NCI-H82 treated with DMSO at 0.1 percent for 48 hours (cell line): ENCODE data around the gene LYRM2.
A peak's percentile ranks its signal among the peaks of the same experiment; 100 is the strongest.
"Not testable (repeated sequence)": the region's sequence is repeated elsewhere in the genome, so short reads cannot be mapped to it uniquely, and the experiment has no call there.

ENCODE experiments used
- DNase-seq: peaks from one replicate; lab custom pipeline; 2025; ENCODE audit not compliant: unreplicated experiment; lab: John Stamatoyannopoulos, UW

LYRM2 gene

GRCh38 chr6:89649682-89650081, 11.1 kb upstream of the LYRM2 start:
- DNase-seq: no peak

- DNase-seq: no peak
Observed at GRCh38 chr6:89644864-89645263, 6.3 kb upstream of the LYRM2 start.

- no peak for DNase-seq
Observed at GRCh38 chr6:89643406-89643805, 4.9 kb upstream of the LYRM2 start.

- no peak for DNase-seq
Observed at GRCh38 chr6:89642956-89643355, 4.4 kb upstream of the LYRM2 start.

GRCh38 chr6:89641581-89641980, 3.0 kb upstream of the LYRM2 start:
- DNase-seq: not testable (repeated sequence)

- no peak for DNase-seq
Observed at GRCh38 chr6:89640804-89641203, 2.3 kb upstream of the LYRM2 start.

- no peak for DNase-seq
Observed at GRCh38 chr6:89637960-89638319, 607 bp downstream of the LYRM2 start.

GRCh38 chr6:89636412-89636811, 2.1 kb downstream of the LYRM2 start:
- not testable (repeated sequence) for DNase-seq

GRCh38 chr6:89630488-89630887, 8.1 kb downstream of the LYRM2 start:
- no peak for DNase-seq

GRCh38 chr6:89623749-89624148, 14.8 kb downstream of the LYRM2 start:
- DNase-seq: no peak

GRCh38 chr6:89619567-89619966, 19.0 kb downstream of the LYRM2 start:
- DNase-seq: no peak

GRCh38 chr6:89618026-89618425, 20.5 kb downstream of the LYRM2 start:
- DNase-seq: no peak

- DNase-seq: no peak
Observed at GRCh38 chr6:89616531-89616930, 22.0 kb downstream of the LYRM2 start.

- no peak for DNase-seq
Observed at GRCh38 chr6:89615882-89616281, 22.7 kb downstream of the LYRM2 start.

- DNase-seq: no peak
Observed at GRCh38 chr6:89613790-89614189, 24.8 kb downstream of the LYRM2 start.

GRCh38 chr6:89612121-89612520, 26.4 kb downstream of the LYRM2 start:
- DNase-seq: no peak

GRCh38 chr6:89611666-89612065, 26.9 kb downstream of the LYRM2 start:
- DNase-seq: no peak

GRCh38 chr6:89610149-89610642, 28.4 kb downstream of the LYRM2 start:
- peak; percentile 41 for DNase-seq

GRCh38 chr6:89605861-89606260, 32.7 kb downstream of the LYRM2 start:
- no peak for DNase-seq

- DNase-seq: no peak
Observed at GRCh38 chr6:89604653-89605052, 33.9 kb downstream of the LYRM2 start.

GRCh38 chr6:89602166-89602565, 36.4 kb downstream of the LYRM2 start:
- no peak for DNase-seq

- DNase-seq: no peak
Observed at GRCh38 chr6:89599727-89600126, 38.8 kb downstream of the LYRM2 start.

- DNase-seq: no peak
Observed at GRCh38 chr6:89597988-89598387, 40.6 kb downstream of the LYRM2 start.

- no peak for DNase-seq
Observed at GRCh38 chr6:89597372-89597771, 41.2 kb downstream of the LYRM2 start.
